NCI-H1436 (cell line): ENCODE results near the gene GNPTAB.

Experiments used
- DNase-seq: peaks from one replicate; lab custom pipeline; 2025; lab: John Stamatoyannopoulos, UW

GNPTAB gene

GRCh38 chr12:101804409-101804808 lies 26.4 kb downstream of the GNPTAB start:
- no peak for DNase-seq

- DNase-seq = no peak
Measured at GRCh38 chr12:101803978-101804377, 26.8 kb downstream of the GNPTAB start.

GRCh38 chr12:101802486-101802885 lies 28.3 kb downstream of the GNPTAB start:
- DNase-seq = no peak

- no peak for DNase-seq
Measured at GRCh38 chr12:101799774-101800173, 31.0 kb downstream of the GNPTAB start.

- DNase-seq = no peak
Measured at GRCh38 chr12:101795786-101796185, 35.0 kb downstream of the GNPTAB start.

- DNase-seq = no peak
Measured at GRCh38 chr12:101795013-101795412, 35.7 kb downstream of the GNPTAB start.

GRCh38 chr12:101794574-101794973 lies 36.2 kb downstream of the GNPTAB start:
- DNase-seq = no peak

- no peak for DNase-seq
Measured at GRCh38 chr12:101793401-101793800, 37.4 kb downstream of the GNPTAB start.

GRCh38 chr12:101792046-101792931 lies 38.5 kb downstream of the GNPTAB start:
- DNase-seq = no peak

GRCh38 chr12:101789171-101789570 lies 41.6 kb downstream of the GNPTAB start:
- no peak for DNase-seq

GRCh38 chr12:101785671-101786070 lies 45.1 kb downstream of the GNPTAB start:
- DNase-seq = no peak

GRCh38 chr12:101784376-101784775 lies 46.4 kb downstream of the GNPTAB start:
- no peak for DNase-seq

- DNase-seq = no peak
Measured at GRCh38 chr12:101783838-101784237, 46.9 kb downstream of the GNPTAB start.

- DNase-seq = no peak
Measured at GRCh38 chr12:101783150-101783549, 47.6 kb downstream of the GNPTAB start.

GRCh38 chr12:101782273-101782731 lies 48.5 kb downstream of the GNPTAB start:
- DNase-seq = no peak

- DNase-seq = no peak
Measured at GRCh38 chr12:101781834-101782233, 48.9 kb downstream of the GNPTAB start.

GRCh38 chr12:101780599-101780998 lies 50.2 kb downstream of the GNPTAB start:
- DNase-seq = no peak

GRCh38 chr12:101779626-101780025 lies 51.1 kb downstream of the GNPTAB start:
- DNase-seq = no peak

- no peak for DNase-seq
Measured at GRCh38 chr12:101779200-101779599, 51.6 kb downstream of the GNPTAB start.

GRCh38 chr12:101777978-101778377 lies 52.8 kb downstream of the GNPTAB start:
- no peak for DNase-seq

- no peak for DNase-seq
Measured at GRCh38 chr12:101777485-101777884, 53.3 kb downstream of the GNPTAB start.

GRCh38 chr12:101775816-101776215 lies 54.9 kb downstream of the GNPTAB start:
- DNase-seq = no peak

- DNase-seq = peak; percentile 37
Measured at GRCh38 chr12:101773650-101774162, 57.1 kb downstream of the GNPTAB start.
